T1000 (cell line): ENCODE data around the gene CPXM1.
"Not testable (repeated sequence)": the region's sequence is repeated elsewhere in the genome, so short reads cannot be mapped to it uniquely, and the experiment has no call there.

Experiments
- DNase-seq: peaks from one replicate; lab custom pipeline; 2025; ENCODE audit warnings: mixed read lengths; lab: John Stamatoyannopoulos, UW

CPXM1 gene

GRCh38 chr20:2800521-2801285 is at the start of gene CPXM1:
Gene CPXM1 (minus strand): TSS chr20:2800627. CDS start chr20:2800572, 55 bp downstream.
- DNase-seq: no peak

DNA sequence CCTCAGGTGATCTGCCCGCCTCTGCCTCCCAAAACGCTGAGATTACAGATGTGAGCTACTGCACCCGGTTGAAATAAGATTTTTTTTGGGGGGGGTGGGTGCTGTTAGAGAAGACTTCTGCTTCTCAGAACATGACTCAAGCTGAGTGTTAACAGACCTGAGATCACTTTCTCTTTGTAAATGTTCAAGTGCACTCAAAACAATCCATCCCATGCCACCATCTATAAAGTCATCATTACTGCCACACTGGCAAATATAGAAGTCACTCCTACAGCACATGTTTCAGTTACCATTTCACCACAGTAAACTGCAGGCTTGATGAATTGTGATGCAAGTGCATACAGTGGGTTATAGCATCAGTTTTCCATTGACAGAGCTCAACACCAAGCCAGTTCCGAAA is 49.1 kb upstream of the CPXM1 start:
- no peak for DNase-seq

GRCh38 chr20:2847802-2848201 is 47.4 kb upstream of the CPXM1 start:
- DNase-seq: no peak

DNA sequence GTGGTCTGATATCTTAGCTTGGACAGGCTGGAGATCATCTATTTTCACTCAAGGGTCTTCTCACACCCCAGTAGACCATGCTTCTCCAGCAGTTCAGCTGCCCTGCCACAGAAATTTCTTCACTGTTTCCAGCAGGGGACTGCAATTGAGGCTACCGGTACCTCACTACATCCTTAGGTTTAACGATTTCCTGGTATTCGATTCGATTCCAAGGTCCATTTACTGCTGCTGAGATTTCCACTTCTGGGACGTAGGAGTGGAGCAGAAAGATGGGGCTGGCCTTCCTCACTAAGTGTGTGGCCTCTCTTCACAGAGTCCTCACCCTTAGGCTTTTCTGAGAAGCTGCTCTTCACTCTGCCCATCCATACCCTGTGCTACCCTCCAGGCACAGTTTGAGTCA is 46.3 kb upstream of the CPXM1 start:
- no peak for DNase-seq

- DNase-seq: no peak
Measured at GRCh38 chr20:2845607-2846006, 45.2 kb upstream of the CPXM1 start.

DNA sequence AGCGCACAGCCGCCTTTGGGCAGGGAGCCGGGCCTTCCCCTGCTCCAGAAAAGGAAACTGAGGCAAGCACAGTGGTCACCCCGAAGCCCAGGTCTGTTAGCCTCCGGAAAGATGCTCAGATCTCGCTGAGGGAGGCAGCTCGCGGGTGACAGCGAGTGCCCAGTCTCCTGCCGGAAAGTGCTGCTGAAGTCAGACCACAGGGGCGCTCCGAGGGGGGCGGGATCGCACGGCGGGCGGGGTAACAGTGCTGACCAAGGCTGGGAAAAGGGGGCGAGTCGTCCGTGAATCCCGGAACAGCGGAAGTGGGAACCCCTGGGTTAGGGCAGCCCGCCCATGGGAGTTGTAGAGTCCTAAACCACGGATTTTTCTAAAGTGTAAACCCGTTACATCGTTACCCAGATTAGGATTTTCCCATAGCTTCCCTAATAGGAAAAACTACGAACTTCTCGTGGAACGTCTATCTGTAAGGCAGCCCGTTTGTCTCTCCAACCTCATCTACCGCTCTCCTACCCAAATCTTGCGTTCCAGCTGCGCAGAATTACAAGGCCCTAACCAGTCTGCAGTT is 40.6 kb upstream of the CPXM1 start:
- peak; percentile 38 for DNase-seq

GRCh38 chr20:2840138-2840966 is 39.9 kb upstream of the CPXM1 start, which contains the start of the genes PCED1A and VPS16:
Gene PCED1A (minus strand): TSS chr20:2840655. CDS start chr20:2839912, 743 bp downstream.
Gene VPS16 (plus strand): TSS chr20:2840745. CDS start chr20:2840775, 30 bp downstream.
- DNase-seq: peak; percentile 72

DNA sequence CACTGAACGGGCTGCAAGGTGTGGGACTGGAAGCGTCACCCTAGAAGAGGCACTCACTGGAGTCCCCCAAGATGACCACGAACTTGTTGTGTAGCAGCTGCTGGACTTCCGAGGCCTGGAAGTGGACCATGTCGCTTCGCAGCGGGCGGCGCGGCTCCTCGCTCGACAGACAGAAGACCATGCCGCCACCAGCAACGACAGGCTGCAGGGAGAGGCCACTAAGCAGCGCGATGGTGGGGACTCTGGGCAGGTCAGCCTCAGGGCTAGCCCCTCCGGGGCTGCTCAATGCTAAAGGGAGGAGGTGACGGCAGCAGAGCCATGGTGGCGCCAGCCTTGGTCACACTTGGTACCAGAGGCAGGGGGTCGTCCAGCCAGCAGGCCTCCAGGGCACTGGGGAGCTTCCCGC is 39.3 kb upstream of the CPXM1 start:
- DNase-seq: no peak

DNA sequence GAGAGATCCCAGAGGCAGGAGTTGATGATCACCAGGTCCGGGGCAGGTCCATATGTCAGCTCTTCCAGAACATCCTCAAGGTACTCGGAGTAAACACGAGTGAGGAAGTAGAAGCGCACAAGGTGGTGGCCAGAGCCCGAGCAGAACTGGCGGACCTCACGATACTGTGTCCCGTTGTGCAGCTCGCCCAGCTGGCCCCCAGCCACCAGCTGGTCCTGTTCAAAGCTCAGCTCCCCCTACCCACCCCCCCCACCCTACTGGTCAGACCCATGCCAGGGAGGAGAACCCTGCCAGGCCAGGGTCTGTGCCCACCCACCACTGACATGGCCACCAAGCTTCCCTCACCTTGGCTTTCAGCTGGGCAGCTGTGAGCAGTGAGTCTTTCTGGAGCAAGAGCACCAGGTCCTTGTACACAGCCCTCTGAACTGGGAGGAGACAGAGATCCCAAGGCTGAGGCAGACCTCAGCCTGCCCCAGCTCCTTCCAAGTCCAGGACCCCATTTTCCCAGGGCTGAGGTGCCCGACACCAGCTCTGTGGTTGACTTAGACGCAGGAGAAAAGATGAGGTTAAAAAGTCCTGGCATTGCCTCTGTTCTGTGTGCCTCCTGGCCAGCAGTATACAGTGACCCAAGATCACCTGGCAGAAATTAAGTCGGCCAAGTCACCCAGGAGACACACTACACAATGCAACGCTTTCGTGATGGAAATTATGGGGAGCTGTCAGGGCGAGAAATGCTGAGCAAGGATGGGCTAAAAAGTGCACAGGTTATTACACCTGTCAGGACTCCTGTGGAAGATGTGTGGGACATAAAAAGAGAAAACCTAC is 38.6 kb upstream of the CPXM1 start:
- no peak for DNase-seq

GRCh38 chr20:2838170-2838797 is 37.9 kb upstream of the CPXM1 start:
- no peak for DNase-seq

GRCh38 chr20:2837221-2837960 is 37.0 kb upstream of the CPXM1 start:
- DNase-seq: no peak

GRCh38 chr20:2836035-2836434 is 35.6 kb upstream of the CPXM1 start:
- no peak for DNase-seq

- DNase-seq: no peak
Measured at GRCh38 chr20:2835331-2835796, 34.9 kb upstream of the CPXM1 start.

GRCh38 chr20:2834401-2835110 is 34.1 kb upstream of the CPXM1 start:
- no peak for DNase-seq

DNA sequence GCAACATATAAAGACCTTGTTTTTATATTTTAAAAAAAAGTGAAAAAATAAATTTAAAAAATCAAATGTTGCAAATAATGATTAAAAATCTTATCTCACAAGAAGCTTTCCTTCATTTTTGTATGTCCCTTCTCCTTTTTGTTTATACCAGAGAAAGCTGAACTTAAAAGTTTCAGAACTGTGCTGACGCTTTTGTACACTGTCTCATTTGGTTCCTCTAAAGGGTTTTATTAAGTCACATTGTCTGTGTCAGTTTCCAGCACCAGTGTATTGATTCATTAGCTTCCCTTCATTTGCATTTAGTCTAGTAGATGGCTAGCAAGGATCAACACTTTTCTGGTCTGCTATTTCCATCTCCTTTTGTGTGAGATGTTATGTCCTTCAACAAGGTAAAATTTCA is 33.3 kb upstream of the CPXM1 start:
- DNase-seq: no peak

DNA sequence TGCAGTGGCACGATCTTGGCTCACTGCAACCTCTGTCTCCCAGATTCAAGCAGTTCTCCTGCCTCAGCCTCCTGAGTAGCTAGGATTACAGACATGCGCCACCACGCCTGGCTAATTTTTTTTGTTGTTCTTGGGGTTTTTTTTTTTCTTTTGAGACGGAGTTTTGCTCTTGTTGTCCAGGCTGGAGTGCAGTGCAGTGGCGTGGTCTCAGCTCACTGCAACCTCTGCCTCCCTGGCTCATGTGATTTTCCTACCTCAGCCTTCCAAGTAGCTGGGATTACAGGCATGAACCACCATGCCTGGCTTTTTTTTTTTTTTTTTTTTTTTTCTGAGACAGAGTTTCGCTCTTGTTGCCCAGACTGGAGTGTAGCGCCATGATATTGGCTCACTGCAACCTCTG is 30.8 kb upstream of the CPXM1 start:
- DNase-seq: not testable (repeated sequence)

GRCh38 chr20:2829376-2829775 is 28.9 kb upstream of the CPXM1 start:
- DNase-seq: no peak

DNA sequence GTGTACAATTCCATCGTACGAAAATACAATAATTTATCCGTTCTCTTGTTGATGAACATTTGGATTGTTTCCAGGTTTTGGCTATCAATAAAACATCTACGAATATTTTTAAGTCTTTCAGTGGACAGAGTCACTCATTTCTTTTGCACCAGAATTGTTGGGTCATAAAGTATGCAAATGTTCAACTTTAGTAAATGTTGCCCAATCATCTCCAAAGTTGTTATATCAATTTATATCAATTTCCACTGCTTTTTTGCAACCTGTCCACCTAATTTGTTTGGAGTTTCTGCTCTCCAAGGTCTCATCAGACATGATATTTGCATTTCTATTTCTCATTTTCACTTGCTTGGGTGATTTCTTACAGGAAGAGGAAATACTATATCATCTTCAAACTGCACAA is 26.2 kb upstream of the CPXM1 start:
- DNase-seq: no peak

DNA sequence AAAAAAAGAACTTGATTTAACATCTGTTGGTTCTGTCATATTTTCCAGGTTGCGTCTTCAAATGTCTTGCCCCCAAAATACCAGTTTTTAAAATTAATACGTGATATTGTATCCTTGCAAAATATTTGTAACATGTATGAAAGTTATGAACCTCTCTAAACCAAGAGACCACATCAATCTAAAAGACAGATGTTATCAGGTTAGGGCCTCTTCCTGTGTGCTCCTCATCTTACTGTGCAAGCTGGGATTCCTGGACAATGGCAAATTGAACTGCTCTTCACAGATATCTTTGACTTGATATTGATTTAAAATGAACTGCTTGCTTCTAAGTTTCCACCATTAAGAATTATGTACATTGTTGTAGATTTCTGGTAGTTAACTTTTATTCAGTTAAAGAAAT is 25.3 kb upstream of the CPXM1 start:
- DNase-seq: no peak

- DNase-seq: no peak
Measured at GRCh38 chr20:2822073-2822472, 21.6 kb upstream of the CPXM1 start.
